GM19193 (cell line): Measurements from ENCODE around the gene WWOX.

Experiments used
- POLR2A ChIP-seq: IDR thresholded peaks from 4 replicates; pipeline ENCODE4 v1.6.1; 2011; ENCODE audit not compliant: insufficient read depth, insufficient read length; ENCODE audit errors: extremely low read depth

WWOX gene

GRCh38 chr16:78244131-78244895 lies 144.9 kb downstream of the WWOX start:
- TF ChIP-seq POLR2A = no peak

DNA sequence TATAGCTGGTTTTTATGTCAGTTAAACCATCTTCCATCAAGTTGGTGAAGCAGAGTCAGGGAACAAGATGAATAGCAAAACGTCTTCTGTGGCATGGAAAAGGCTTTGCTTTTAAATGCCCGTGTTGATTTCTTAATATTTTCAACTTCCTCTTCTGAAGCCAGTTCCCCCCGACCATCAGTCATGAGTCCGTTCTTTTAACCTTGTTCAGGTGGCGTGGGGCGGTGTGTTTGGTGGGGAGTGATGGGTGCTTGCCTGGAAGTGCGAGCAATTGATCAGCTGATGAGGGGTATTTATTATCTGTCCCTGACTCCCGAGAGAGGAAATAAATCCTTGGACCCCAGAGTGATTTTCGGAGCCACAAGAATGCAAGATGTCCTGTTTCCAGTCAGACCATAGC lies 147.1 kb downstream of the WWOX start:
- TF ChIP-seq POLR2A = no peak

GRCh38 chr16:78249056-78249455 lies 149.6 kb downstream of the WWOX start:
- no peak for TF ChIP-seq POLR2A

- TF ChIP-seq POLR2A = no peak
Observed at GRCh38 chr16:78249832-78250231, 150.4 kb downstream of the WWOX start.

DNA sequence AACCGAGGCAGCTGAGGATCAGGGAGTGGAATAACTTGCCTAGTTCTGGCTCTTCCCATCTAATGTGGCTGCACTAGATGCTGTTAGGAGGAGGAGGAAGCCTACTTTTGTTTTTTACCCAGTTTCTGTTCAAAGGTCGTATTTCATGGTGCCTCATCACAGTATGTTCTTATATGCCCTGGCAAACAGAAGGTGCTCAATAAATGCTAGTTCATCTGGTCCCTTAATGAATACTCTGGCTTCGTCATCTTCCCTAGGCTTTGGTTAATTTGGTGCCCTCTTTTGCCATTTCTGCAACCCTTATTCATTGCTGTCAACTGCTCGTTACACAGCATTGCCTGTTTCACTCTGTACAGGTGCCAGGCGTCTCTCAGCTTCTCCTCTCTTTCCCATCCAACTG lies 151.7 kb downstream of the WWOX start:
- no peak for TF ChIP-seq POLR2A

- TF ChIP-seq POLR2A = no peak
Observed at GRCh38 chr16:78252757-78253156, 153.3 kb downstream of the WWOX start.

DNA sequence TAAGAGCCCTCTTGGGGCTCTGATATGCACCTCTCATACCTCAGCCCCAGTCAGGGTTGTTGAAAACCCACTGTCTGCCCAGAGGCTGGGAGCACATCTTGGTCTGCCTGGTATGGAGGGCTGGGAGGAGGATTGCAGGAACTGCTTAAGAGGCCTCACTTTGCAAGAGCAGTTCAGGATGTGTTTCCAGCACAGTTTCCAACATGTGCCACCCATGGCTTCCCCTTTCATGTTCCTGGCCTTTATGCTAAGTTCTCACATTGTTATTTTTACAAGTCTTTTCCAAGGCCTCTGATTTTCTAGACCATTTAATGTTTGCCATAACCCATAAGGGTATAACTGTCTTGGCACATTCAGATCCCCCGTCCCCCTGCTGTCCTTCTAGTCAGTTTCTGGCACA lies 155.4 kb downstream of the WWOX start:
- no peak for TF ChIP-seq POLR2A

GRCh38 chr16:78256686-78257375 lies 157.4 kb downstream of the WWOX start:
- TF ChIP-seq POLR2A = no peak

DNA sequence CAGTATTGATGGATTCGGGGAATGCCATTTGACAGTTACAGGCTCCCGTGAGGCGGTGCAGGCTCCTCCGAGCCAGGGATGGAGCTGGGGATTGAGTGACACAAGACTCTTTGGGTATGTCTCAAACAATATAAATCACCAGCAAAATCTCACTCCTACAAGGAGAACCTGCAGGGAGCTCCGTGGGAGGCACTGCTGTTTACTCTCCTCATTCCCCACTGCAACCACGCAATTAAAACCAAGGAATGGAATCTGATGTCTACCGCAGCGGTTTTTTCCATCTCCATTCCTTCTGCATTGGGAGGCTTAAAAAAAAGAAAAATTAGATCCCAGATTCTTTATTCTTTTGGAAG lies 157.9 kb downstream of the WWOX start:
- no peak for TF ChIP-seq POLR2A

DNA sequence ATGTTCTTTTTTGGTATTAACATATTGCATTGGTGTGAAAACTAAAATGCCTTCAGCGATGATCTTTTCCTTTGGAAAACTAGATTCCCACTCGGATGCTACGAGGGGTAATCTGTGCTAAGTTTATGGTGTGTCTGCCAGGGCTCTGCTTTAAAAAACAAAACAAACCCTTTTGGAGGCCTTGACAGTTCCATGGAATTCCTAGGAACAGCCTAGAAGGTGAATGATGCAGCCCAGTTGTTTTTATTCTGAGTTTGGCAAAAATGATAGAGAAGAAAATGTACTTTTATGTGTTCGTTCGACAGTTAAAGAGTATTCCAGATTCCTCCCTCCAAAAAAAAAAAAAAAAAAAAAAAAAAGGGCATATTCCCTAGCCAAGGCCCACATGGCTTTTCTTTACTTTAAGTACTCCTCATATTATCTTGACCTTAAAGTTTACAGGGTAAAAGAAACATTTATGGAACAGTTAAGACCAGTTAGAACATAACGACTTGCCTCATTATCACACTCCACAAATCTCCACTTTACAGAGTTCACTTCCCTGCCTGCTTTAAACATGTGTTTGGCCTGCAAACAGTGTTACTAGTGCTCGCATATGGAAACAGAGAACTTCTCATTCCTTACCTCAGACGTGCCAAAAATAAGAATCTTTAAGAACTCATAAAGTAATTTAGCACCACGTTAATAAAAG lies 159.1 kb downstream of the WWOX start:
- TF ChIP-seq POLR2A = no peak

DNA sequence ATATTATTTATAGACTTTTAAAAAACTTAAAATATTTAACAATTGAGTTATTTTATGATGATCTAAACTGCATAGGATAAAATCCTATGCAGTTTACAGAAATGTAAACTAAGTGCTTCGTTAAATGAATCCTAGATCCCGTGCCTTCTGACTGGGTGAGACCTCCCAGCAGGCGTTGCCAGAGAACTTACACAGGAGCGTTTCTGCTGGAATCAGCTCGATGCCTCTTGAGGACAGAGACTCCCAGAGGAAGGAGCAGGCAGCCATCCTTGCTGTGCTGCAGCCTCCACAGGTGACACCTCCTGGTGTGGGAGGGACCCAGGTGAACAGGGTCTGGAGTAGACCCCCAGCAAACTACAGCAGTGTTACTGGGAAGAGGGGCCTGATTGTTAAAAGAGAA lies 160.4 kb downstream of the WWOX start:
- no peak for TF ChIP-seq POLR2A

DNA sequence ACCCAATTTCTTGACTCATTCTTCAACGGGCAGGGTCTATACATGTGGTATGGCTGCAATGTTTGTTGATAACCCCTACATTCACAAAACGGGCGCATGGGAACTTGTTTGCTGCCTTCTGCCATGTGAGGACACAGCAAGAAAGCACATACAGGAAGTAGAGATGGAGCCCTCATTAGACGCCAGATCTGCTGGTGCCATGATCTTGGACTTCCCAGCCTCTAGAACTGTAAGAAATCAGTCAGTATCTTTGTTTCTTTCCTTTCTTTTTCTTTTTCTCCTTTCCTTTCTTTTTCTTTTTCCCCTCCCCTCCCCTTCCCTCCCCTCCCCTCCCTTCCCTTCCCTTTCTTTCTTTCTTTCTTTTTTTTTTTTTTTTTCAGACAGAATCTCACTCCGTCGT lies 165.2 kb downstream of the WWOX start:
- TF ChIP-seq POLR2A = no peak

DNA sequence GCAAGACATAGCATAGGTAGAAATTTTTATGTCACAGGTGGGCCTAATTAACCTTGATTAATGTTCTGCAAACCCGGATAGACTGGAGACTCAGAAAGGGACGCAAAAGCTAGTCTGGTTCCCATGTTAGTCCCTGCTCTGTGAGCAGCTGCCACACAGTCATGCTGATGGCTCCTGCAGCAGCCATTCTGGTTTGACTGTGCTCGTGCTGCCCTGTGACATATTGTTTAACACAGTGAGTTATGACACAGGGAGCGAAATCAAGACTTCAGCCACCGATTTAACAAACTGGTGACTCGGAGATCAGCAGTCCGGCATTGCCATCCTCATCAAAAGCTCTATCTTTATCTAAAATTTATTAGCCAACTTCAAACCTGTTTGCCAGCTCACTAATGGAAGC lies 169.8 kb downstream of the WWOX start:
- no peak for TF ChIP-seq POLR2A

DNA sequence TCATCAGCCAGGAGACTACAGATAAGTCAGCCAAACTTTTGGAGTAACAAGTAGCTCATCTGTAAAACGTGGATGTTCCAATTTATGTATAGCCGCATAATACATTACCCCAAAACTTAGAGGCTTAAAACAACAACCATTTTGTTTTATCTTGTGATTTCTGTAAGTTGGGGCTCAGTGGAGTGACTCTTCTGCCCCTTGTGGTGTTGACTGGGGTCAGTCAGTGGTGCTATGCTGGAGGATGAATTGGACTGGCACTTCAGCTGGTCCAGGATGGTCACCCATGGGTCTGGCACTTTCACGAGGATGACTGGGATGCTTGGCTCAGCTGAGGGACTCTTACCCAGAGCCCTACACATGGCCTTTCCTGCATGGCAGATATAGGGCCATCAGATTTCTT lies 172.5 kb downstream of the WWOX start:
- TF ChIP-seq POLR2A = no peak

GRCh38 chr16:78274771-78275170 lies 175.3 kb downstream of the WWOX start:
- TF ChIP-seq POLR2A = no peak

DNA sequence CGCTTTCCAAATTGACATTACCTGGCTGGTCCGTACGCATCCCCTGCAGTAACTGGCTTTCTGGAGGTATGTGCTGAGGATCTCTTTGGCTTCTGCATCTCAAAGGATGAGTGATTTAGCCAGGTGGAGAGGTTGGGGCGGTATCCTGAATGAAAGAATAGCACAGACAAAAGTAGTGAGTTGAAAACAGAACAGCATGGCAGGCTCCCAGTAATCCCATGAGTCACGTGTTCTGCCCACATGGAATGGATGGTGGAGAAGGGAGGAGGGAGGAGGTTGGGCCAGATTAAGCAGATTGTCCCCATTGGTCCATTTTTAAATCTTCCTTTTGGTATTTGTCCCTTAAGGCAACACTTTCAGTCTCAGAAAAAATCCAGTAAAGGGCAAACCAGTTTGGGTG lies 176.0 kb downstream of the WWOX start:
- no peak for TF ChIP-seq POLR2A
